ENCODE results near the gene OSBPL8. TPM values are rescaled to one million over a fixed set of nuclear protein-coding genes. Genes with fewer than 3 reads are reported as not detected.

The OSBPL8 gene
- total RNA-seq, 1 donor from 2014 or later: 62.6 TPM

GRCh38 chr12:76303365-76303764, 256.2 kb downstream of the OSBPL8 start:
- no peak for ATAC-seq

Other genes with a start within 250 kb of the OSBPL8 start
- 4.4 TPM for gene BBS10, start 211.4 kb downstream of the OSBPL8 start, total RNA-seq
- 9.3 TPM for gene ZDHHC17, start 204.3 kb upstream of the OSBPL8 start, total RNA-seq